K562 (cell line): Measurements from ENCODE around the gene NR2F6. TPM values are rescaled to one million over a fixed set of nuclear protein-coding genes. Genes with fewer than 3 reads are reported as not detected.
A peak's percentile ranks its signal among the peaks of the same experiment; 100 is the strongest.

Experiments used
- BRD4 ChIP-seq: fragments of 200-600 bp; sonication (generic); IDR thresholded peaks from 2 replicates; pipeline ENCODE4 v1.6.1; 2017; ENCODE audit warnings: inconsistent platforms
- CHD7 ChIP-seq: fragments of 200-600 bp; sonication (generic); IDR thresholded peaks from one replicate; pipeline ENCODE4 v1.6.1; 2012; ENCODE audit warnings: mild to moderate bottlenecking, low read depth, low read length, inconsistent platforms
- ETS1 ChIP-seq: conservative IDR thresholded peaks from 2 replicates; pipeline ENCODE4 v1.6.1; 2011; ENCODE audit warnings: low read depth, mild to moderate bottlenecking, low read length; ENCODE audit not compliant: control insufficient read depth
- HDAC3 ChIP-seq: fragments of 450-650 bp; IDR thresholded peaks from 2 replicates; pipeline ENCODE4 v1.6.1; 2018; ENCODE audit warnings: borderline replicate concordance, mild to moderate bottlenecking, moderate library complexity; ENCODE audit not compliant: partially characterized antibody
- MTA2 ChIP-seq: fragments of 450-650 bp; IDR thresholded peaks from 2 replicates; pipeline ENCODE4 v1.6.1; 2016; ENCODE audit warnings: low read depth
- NEUROD1 ChIP-seq: fragments of 150-350 bp; IDR thresholded peaks from 2 replicates; pipeline ENCODE4 v1.6.1; 2014; ENCODE audit warnings: borderline replicate concordance, low read length, low read depth; ENCODE audit not compliant: partially characterized antibody
- NFATC3 ChIP-seq: fragments of 450-650 bp; IDR thresholded peaks from 2 replicates; pipeline ENCODE4 v1.6.1; 2017; ENCODE audit warnings: mild to moderate bottlenecking
- RNF2 ChIP-seq: sonication (generic); IDR thresholded peaks from 2 replicates; pipeline ENCODE4 v1.6.1; 2016
- TSC22D4 ChIP-seq: fragments of 450-650 bp; IDR thresholded peaks from 2 replicates; pipeline ENCODE4 v1.6.1; 2016; ENCODE audit warnings: missing genetic modification characterization, missing biosample characterization, control low read depth
- ZBTB49 ChIP-seq: sonication (generic); formaldehyde crosslinking; IDR thresholded peaks from 2 replicates; pipeline ENCODE4 v1.8.0; 2022; ENCODE audit warnings: missing genetic modification reagents, mild to moderate bottlenecking, borderline replicate concordance
- ZNF133 ChIP-seq: fragments of 250-450 bp; sonication (Bioruptor Pico); IDR thresholded peaks from 2 replicates; pipeline ENCODE4 v1.4.0; 2020; ENCODE audit warnings: mild to moderate bottlenecking
- ZNF174 ChIP-seq: fragments of 250-450 bp; sonication (Bioruptor Pico); IDR thresholded peaks from 2 replicates; pipeline ENCODE4 v1.4.0; 2020; ENCODE audit warnings: mild to moderate bottlenecking
- ZSCAN32 ChIP-seq: fragments of 450-650 bp; formaldehyde crosslinking; IDR thresholded peaks from 2 replicates; pipeline ENCODE4 v1.4.0; 2020; ENCODE audit warnings: mild to moderate bottlenecking, moderate library complexity
- polyA plus RNA-seq, 8 experiments: library from polyadenylated mRNA; depleted of rRNA in 4 of 8; stranded (reverse) in 5 of 8; unstranded in 3 of 8; fragments of >200 nt; fragmentation: Nextera tagmentation in 2 of 8; fragmentation: Illumina TruSeq in 1 of 8; extraction: Ambion mirVana in 2 of 8; extraction: Trizol in 1 of 8; gene quantifications; 2 replicates each; pipeline versions ENCODE4 v1.2.1 to v1.2.3, GENCODE V29; 2011 to 2014; ENCODE audit warnings: inconsistent platforms in 1 of 8, missing spikeins in 1 of 8
- total RNA-seq, 7 experiments: library from RNA; depleted of rRNA in 6 of 7; stranded (reverse); fragments of >200 nt in 6 of 7; fragmentation: Illumina TruSeq in 2 of 7; extraction: Trizol in 2 of 7; gene quantifications; 2 replicates each; pipeline versions ENCODE4 v1.2.1 to v1.2.3, GENCODE V29; 2011 to 2021; ENCODE audit warnings: low replicate concordance in 1 of 7

NR2F6 gene
- total and polyA plus RNA-seq, 9 of the 15 experiments (the other 6 are each of a cell fraction or from before 2014, with no cell fraction given): 0.76 to 97.5 (median 18.8) TPM

- TF ChIP-seq CHD7: no peak
- TF ChIP-seq BRD4: no peak
- TF ChIP-seq MTA2: no peak
- no peak for TF ChIP-seq TSC22D4 (tag)
- TF ChIP-seq RNF2: peak; percentile 72; the same call in 1 of the 2 replicates
- TF ChIP-seq NEUROD1: no peak
- no peak for TF ChIP-seq ZNF133
- peak; percentile 87; the same call in 1 of the 2 replicates for TF ChIP-seq ETS1
- no peak for TF ChIP-seq ZBTB49 (CRISPR knock-in tag)
- TF ChIP-seq ZNF174 (CRISPR knock-in tag): no peak
- TF ChIP-seq HDAC3: no peak
- TF ChIP-seq NFATC3: no peak
- TF ChIP-seq ZSCAN32 (CRISPR knock-in tag): no peak
Observed at GRCh38 chr19:17215127-17215971, 30.4 kb downstream of the NR2F6 start, which contains the start of gene USE1 (continued).
